OCI-LY3 (cell line): Measurements from ENCODE around the gene FKBP2.

Source experiments
- CTCF ChIP-seq: fragments of 200-600, 300-600 bp; sonication (generic); IDR thresholded peaks from 2 replicates; pipeline ENCODE4 v1.5.1; 2014; ENCODE audit warnings: antibody characterized with exemption, low read length, low read depth
- EZH2phosphoT487 ChIP-seq: fragments of 200-600 bp; shearing (Covaris generic); IDR thresholded peaks from 2 replicates; pipeline ENCODE4 v1.6.1; 2018; ENCODE audit warnings: antibody characterized with exemption, mixed run types, low read depth

- TF ChIP-seq CTCF (no peak), EZH2phosphoT487 (no peak)
Observed at GRCh38 chr11:64226507-64227051, 14.3 kb upstream of the FKBP2 start.
